GM19395 (cell line): ENCODE results near the gene FAM124A.

ENCODE experiments used
- ATAC-seq: cut with Tn5 transposase; IDR thresholded peaks from one replicate; pipeline ENCODE4 v1.9.1; 2021; ENCODE audit warnings: mild to moderate bottlenecking, moderate library complexity; ENCODE audit not compliant: unreplicated experiment

Gene FAM124A

GRCh38 chr13:51218626-51219025 is 3.6 kb upstream of the FAM124A start:
- no peak for ATAC-seq

GRCh38 chr13:51220706-51221105 is 1.5 kb upstream of the FAM124A start:
- no peak for ATAC-seq

- no peak for ATAC-seq
Measured at GRCh38 chr13:51221108-51221507, 1.1 kb upstream of the FAM124A start.

- no peak for ATAC-seq
Measured at GRCh38 chr13:51221674-51222036, 543 bp upstream of the FAM124A start.

- ATAC-seq: no peak
Measured at GRCh38 chr13:51222686-51223559, 725 bp downstream of the FAM124A start.

GRCh38 chr13:51223560-51224270 is 1.5 kb downstream of the FAM124A start:
- ATAC-seq: no peak

GRCh38 chr13:51225029-51225428 is 2.8 kb downstream of the FAM124A start:
- no peak for ATAC-seq

- ATAC-seq: no peak
Measured at GRCh38 chr13:51227404-51227803, 5.2 kb downstream of the FAM124A start.

- no peak for ATAC-seq
Measured at GRCh38 chr13:51229101-51229719, 7.0 kb downstream of the FAM124A start.

GRCh38 chr13:51229731-51230130 is 7.5 kb downstream of the FAM124A start:
- ATAC-seq: no peak

- no peak for ATAC-seq
Measured at GRCh38 chr13:51230477-51231105, 8.4 kb downstream of the FAM124A start.

- ATAC-seq: no peak
Measured at GRCh38 chr13:51231456-51231855, 9.3 kb downstream of the FAM124A start.

GRCh38 chr13:51232328-51232727 is 10.1 kb downstream of the FAM124A start:
- no peak for ATAC-seq

- no peak for ATAC-seq
Measured at GRCh38 chr13:51233117-51233826, 11.1 kb downstream of the FAM124A start.

GRCh38 chr13:51234676-51235075 is 12.5 kb downstream of the FAM124A start:
- ATAC-seq: no peak

GRCh38 chr13:51235186-51235585 is 13.0 kb downstream of the FAM124A start:
- no peak for ATAC-seq

GRCh38 chr13:51235756-51236490 is 13.7 kb downstream of the FAM124A start:
- ATAC-seq: no peak

GRCh38 chr13:51236491-51236792 is 14.2 kb downstream of the FAM124A start:
- ATAC-seq: no peak

GRCh38 chr13:51237386-51237785 is 15.2 kb downstream of the FAM124A start:
- ATAC-seq: no peak

GRCh38 chr13:51237887-51238286 is 15.7 kb downstream of the FAM124A start:
- no peak for ATAC-seq
